ENCODE results near the gene ZNF683. TPM values are rescaled to one million over a fixed set of nuclear protein-coding genes. Genes with fewer than 3 reads are reported as not detected.
A peak's percentile ranks its signal among the peaks of the same experiment; 100 is the strongest.

Gene ZNF683
- total and polyA plus RNA-seq, 10 of the 15 experiments (the other 5 are each of a cell fraction or from before 2014, with no cell fraction given): not detected

DNA sequence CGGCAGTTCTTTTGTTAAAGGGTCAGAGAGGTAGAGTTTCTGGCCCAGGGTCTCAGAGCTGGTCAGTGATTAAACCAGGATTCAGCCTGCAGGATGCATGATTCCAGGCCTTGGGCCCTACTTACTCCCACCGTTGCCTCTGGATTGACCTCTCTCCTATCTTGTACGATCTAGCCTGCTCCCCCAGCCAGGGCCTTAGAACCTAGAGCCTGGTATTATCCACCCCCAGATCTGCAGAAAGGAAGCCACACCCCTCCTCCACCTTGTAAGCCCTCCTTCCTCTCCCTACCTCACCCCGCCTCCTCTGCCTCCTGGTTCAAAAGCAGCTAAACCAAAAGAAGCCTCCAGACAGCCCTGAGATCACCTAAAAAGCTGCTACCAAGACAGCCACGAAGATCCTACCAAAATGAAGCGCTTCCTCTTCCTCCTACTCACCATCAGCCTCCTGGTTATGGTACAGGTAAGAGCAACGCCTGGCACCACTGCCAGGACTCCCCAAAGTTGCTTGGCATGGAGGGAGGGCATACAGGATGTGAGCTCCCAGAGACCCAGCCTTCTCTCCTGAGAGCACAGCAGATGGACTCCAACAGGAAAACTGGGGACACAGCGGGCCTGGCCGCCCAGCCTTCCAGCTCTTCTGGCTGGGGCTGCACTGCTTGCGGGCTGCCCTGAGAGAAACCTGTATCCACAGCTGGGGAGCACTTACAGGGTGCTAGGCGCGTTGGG is 54.8 kb downstream of the ZNF683 start, which contains the start of gene CD52 (continued):
- TF ChIP-seq EED (IDR thresholded peaks at IDR 0.05; ENCODE audit: low read depth): 0 out of 2 replicates have a peak, but pooled peaks have one; percentile 10

DNA sequence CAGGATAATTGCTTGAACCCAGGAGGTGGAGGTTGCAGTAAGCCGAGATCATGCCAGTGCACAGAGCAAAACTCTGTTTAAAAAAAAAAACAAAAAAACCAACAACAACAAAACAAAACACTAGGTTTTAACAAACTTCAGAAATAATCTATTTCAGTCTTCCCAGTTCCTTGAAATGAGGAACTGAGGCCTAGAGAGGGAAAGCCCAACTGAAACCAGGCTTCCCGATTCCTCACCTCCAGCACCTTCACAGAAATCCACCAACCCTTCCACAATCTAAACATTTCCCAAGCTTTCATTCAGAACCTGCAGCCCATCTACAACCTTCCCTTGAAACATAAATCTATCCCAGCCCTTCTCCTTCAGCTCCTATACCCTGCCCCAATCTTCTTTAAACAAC is 55.4 kb downstream of the ZNF683 start:
- Histone ChIP-seq H3K27ac (ENCODE audit: control insufficient read depth, insufficient read depth) (peak overlapping the region; percentile 89), H4K20me1 (ENCODE audit: control insufficient read depth, insufficient read depth) (no peaks in the 10 kb centered on the region), H3K79me2 (ENCODE audit: control insufficient read depth, insufficient read depth, low read length) (peaks cover 23% of the 10 kb centered on the region), H3K4me3 (peak overlapping the region; percentile 96), H3K4me2 (ENCODE audit: control insufficient read depth, insufficient read depth) (peak overlapping the region; percentile 57), H3K9me3 (replicated peaks; ENCODE audit: control insufficient read depth, insufficient read depth, low read length) (no peaks in the 10 kb centered on the region), H2AFZ (ENCODE audit: control insufficient read depth, low read depth, low read length) (no peak overlapping the region; the same call in 1 of the 2 replicates), H3K27me3 (replicated peaks in 1 of 2; ENCODE audit: control insufficient read depth in 2 of 2, insufficient read depth in 2 of 2, low read length in 1 of 2) (no peaks in the 10 kb centered on the region), H3K36me3 (ENCODE audit: control insufficient read depth in 2 of 2, insufficient read depth in 2 of 2, low read length in 1 of 2) (no peaks in the 10 kb centered on the region; a peak in 1 of 4 replicates), H3K4me1 (ENCODE audit: control insufficient read depth, insufficient read depth, low read length) (peaks cover 59% of the 10 kb centered on the region), H3K9ac (ENCODE audit: control insufficient read depth, insufficient read depth, low read length) (peak overlapping the region; percentile 57)
- ChIA-PET RAD21 (ENCODE audit: unreplicated experiment) (interaction anchor here (2.0 to 10.4 kb wide), 6 partner anchors 9 to 147 kb away, joined by 8 to 477 read pairs (median 26); partner anchors contain the start of genes CEP85, SH3BGRL3, UBXN11 and ZNF593), SMC1A (ENCODE audit: uncharacterized antibody, unreplicated experiment) (interaction anchor here (1.5 to 14.9 kb wide), 4 partner anchors 10 to 147 kb away, joined by 4 to 474 read pairs (median 80); partner anchors contain the start of genes SH3BGRL3, UBXN11 and ZNF593), CTCF (interaction anchor here (1.0 to 11.6 kb wide), 7 partner anchors 8 to 153 kb away, joined by 3 to 879 read pairs (median 3); partner anchors contain the start of genes CEP85 and SH3BGRL3), POLR2A (interaction anchor here (0.6 to 10.6 kb wide), 5 partner anchors 10 to 204 kb away, joined by 4 to 253 read pairs (median 31); partner anchors contain the start of genes SH3BGRL3 and UBXN11)
- FAIRE-seq (no peak), DNase-seq (ENCODE audit: low read depth, low spot score) (no peak), ATAC-seq (no peak)
- no TSS peak for BruUV-seq (replicated peaks)
- intact Hi-C loops (cut with micrococcal nuclease; ENCODE audit: unreplicated experiment): loop anchor here (5.0 kb wide), 2 partner anchors 80 to 210 kb away; no protein-coding TSS in a partner anchor
- WGBS (ENCODE audit: insufficient coverage, insufficient replicate concordance, low lambda C conversion rate, missing lambda C conversion rate): 0% methylated on average over 2 of the region's 2 CpGs
- in situ Hi-C loops (cut with MboI): no loop called here
- TF ChIP-seq, protein P1, sequence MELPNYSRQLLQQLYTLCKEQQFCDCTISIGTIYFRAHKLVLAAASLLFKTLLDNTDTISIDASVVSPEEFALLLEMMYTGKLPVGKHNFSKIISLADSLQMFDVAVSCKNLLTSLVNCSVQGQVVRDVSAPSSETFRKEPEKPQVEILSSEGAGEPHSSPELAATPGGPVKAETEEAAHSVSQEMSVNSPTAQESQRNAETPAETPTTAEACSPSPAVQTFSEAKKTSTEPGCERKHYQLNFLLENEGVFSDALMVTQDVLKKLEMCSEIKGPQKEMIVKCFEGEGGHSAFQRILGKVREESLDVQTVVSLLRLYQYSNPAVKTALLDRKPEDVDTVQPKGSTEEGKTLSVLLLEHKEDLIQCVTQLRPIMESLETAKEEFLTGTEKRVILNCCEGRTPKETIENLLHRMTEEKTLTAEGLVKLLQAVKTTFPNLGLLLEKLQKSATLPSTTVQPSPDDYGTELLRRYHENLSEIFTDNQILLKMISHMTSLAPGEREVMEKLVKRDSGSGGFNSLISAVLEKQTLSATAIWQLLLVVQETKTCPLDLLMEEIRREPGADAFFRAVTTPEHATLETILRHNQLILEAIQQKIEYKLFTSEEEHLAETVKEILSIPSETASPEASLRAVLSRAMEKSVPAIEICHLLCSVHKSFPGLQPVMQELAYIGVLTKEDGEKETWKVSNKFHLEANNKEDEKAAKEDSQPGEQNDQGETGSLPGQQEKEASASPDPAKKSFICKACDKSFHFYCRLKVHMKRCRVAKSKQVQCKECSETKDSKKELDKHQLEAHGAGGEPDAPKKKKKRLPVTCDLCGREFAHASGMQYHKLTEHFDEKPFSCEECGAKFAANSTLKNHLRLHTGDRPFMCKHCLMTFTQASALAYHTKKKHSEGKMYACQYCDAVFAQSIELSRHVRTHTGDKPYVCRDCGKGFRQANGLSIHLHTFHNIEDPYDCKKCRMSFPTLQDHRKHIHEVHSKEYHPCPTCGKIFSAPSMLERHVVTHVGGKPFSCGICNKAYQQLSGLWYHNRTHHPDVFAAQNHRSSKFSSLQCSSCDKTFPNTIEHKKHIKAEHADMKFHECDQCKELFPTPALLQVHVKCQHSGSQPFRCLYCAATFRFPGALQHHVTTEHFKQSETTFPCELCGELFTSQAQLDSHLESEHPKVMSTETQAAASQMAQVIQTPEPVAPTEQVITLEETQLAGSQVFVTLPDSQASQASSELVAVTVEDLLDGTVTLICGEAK (IDR thresholded peaks at IDR 0.05; ENCODE audit: borderline replicate concordance): no peak
- TF ChIP-seq EED (IDR thresholded peaks at IDR 0.05; ENCODE audit: low read depth): 0 out of 2 replicates have a peak, but pooled peaks have one; percentile 29
- TF ChIP-seq, protein P2, sequence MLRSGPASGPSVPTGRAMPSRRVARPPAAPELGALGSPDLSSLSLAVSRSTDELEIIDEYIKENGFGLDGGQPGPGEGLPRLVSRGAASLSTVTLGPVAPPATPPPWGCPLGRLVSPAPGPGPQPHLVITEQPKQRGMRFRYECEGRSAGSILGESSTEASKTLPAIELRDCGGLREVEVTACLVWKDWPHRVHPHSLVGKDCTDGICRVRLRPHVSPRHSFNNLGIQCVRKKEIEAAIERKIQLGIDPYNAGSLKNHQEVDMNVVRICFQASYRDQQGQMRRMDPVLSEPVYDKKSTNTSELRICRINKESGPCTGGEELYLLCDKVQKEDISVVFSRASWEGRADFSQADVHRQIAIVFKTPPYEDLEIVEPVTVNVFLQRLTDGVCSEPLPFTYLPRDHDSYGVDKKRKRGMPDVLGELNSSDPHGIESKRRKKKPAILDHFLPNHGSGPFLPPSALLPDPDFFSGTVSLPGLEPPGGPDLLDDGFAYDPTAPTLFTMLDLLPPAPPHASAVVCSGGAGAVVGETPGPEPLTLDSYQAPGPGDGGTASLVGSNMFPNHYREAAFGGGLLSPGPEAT (IDR thresholded peaks at IDR 0.05; ENCODE audit: low read depth): peak; percentile 25
- TF ChIP-seq MEF2A (IDR thresholded peaks at IDR 0.05; ENCODE audit: insufficient read depth, low read depth, low read length): peak; percentile 53; the same call in 1 of the 2 replicates
- no peak for TF ChIP-seq RAD51 (IDR thresholded peaks at IDR 0.05)
- TF ChIP-seq BACH1 (IDR thresholded peaks at IDR 0.05; ENCODE audit: borderline replicate concordance): no peak
- TF ChIP-seq, protein P3, sequence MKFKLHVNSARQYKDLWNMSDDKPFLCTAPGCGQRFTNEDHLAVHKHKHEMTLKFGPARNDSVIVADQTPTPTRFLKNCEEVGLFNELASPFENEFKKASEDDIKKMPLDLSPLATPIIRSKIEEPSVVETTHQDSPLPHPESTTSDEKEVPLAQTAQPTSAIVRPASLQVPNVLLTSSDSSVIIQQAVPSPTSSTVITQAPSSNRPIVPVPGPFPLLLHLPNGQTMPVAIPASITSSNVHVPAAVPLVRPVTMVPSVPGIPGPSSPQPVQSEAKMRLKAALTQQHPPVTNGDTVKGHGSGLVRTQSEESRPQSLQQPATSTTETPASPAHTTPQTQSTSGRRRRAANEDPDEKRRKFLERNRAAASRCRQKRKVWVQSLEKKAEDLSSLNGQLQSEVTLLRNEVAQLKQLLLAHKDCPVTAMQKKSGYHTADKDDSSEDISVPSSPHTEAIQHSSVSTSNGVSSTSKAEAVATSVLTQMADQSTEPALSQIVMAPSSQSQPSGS (IDR thresholded peaks at IDR 0.05; ENCODE audit: low read length): peak; percentile 17; the same call in 1 of the 2 replicates
- TF ChIP-seq SMC3 (IDR thresholded peaks at IDR 0.05; ENCODE audit: borderline replicate concordance, low read length): no peak
- no peak for TF ChIP-seq TARDBP (IDR thresholded peaks at IDR 0.05; ENCODE audit: borderline replicate concordance)
- 0 out of 2 replicates have a peak, but pooled peaks have one; percentile 12 for TF ChIP-seq RUNX3 (IDR thresholded peaks at IDR 0.05; ENCODE audit: low read length)
- peak; percentile 21 for TF ChIP-seq MEF2B (IDR thresholded peaks at IDR 0.05; ENCODE audit: partially characterized antibody, poor library complexity, severe bottlenecking)
- no peak for TF ChIP-seq DPF2 (IDR thresholded peaks at IDR 0.05)
- TF ChIP-seq SPI1 (IDR thresholded peaks at IDR 0.05; ENCODE audit: borderline replicate concordance, insufficient read depth, low read depth, low read length): peak; percentile 86; the same call in 1 of the 2 replicates
